Ishikawa (cell line): Measurements from ENCODE around the gene GRAP.

ENCODE experiments used
- CEBPB ChIP-seq: IDR thresholded peaks from 2 replicates; pipeline ENCODE4 v1.6.1; 2012
- CREB1 ChIP-seq: IDR thresholded peaks from 2 replicates; pipeline ENCODE4 v1.6.1; 2012; ENCODE audit warnings: low read depth
- EGR1 ChIP-seq: IDR thresholded peaks from 2 replicates; pipeline ENCODE4 v1.6.1; 2012
- EP300 ChIP-seq: IDR thresholded peaks from 2 replicates; pipeline ENCODE4 v1.6.1; 2012; ENCODE audit warnings: borderline replicate concordance
- FOXM1 ChIP-seq: IDR thresholded peaks from 2 replicates; pipeline ENCODE4 v1.6.1; 2012; ENCODE audit warnings: low read depth, borderline replicate concordance
- MAX ChIP-seq: IDR thresholded peaks from 2 replicates; pipeline ENCODE4 v1.6.1; 2012
- NFIC ChIP-seq: IDR thresholded peaks from 2 replicates; pipeline ENCODE4 v1.6.1; 2012
- RAD21 ChIP-seq: IDR thresholded peaks from 2 replicates; pipeline ENCODE4 v1.6.1; 2012; ENCODE audit warnings: low read depth
- REST ChIP-seq: IDR thresholded peaks from 2 replicates; pipeline ENCODE4 v1.6.1; 2012; ENCODE audit warnings: low read depth, mild to moderate bottlenecking
- TAF1 ChIP-seq: IDR thresholded peaks from 2 replicates; pipeline ENCODE4 v1.6.1; 2012; ENCODE audit warnings: low read depth, mild to moderate bottlenecking
- TCF12 ChIP-seq: IDR thresholded peaks from 2 replicates; pipeline ENCODE4 v1.6.1; 2012; ENCODE audit warnings: low read depth
- TEAD4 ChIP-seq: IDR thresholded peaks from 2 replicates; pipeline ENCODE4 v1.6.1; 2012
- USF1 ChIP-seq: IDR thresholded peaks from 2 replicates; pipeline ENCODE4 v1.6.1; 2012
- YY1 ChIP-seq: IDR thresholded peaks from 2 replicates; pipeline ENCODE4 v1.6.1; 2012; ENCODE audit warnings: low read depth
- ZBTB7A ChIP-seq: IDR thresholded peaks from 2 replicates; pipeline ENCODE4 v1.6.1; 2012; ENCODE audit warnings: low read depth

GRAP gene

DNA sequence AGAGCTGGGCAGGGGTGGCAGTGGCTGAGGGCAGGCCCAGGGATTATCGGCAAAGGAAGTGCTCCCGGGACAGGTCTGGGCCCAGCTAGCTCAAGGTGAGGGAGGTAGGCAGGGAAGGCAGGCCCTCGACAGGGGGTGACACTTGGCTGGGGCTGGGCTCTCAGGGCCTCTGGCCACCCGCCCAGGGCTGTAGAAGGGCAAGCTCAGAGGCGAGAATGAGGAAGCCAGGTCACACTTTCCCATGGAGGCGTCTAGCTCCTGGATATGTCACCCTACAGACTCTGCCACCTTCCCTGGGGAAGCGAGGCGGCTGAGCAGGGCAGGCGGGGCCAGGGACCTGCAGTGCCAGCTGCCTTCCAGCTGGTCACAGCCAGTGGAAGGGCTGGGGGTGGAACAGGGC lies 61.3 kb downstream of the GRAP start:
- TF ChIP-seq ZBTB7A, result no peak
- no peak for TF ChIP-seq EP300
- no peak for TF ChIP-seq NFIC
- TF ChIP-seq TEAD4, result no peak
- TF ChIP-seq EGR1, result no peak
- TF ChIP-seq TCF12, result no peak
- TF ChIP-seq RAD21, result no peak
- no peak for TF ChIP-seq MAX
- no peak for TF ChIP-seq CEBPB
- TF ChIP-seq TAF1, result no peak
- no peak for TF ChIP-seq YY1
- no peak for TF ChIP-seq CREB1
- no peak for TF ChIP-seq FOXM1

GRCh38 chr17:18984273-18985114 lies 62.3 kb downstream of the GRAP start:
- no peak for TF ChIP-seq YY1
- TF ChIP-seq CREB1, result no peak
- no peak for TF ChIP-seq NFIC
- TF ChIP-seq USF1, result no peak
- no peak for TF ChIP-seq EP300
- no peak for TF ChIP-seq CEBPB
- no peak for TF ChIP-seq MAX
- no peak for TF ChIP-seq REST
- no peak for TF ChIP-seq ZBTB7A

- TF ChIP-seq CEBPB (no peak), YY1 (no peak), TAF1 (peak; percentile 30; the same call in 1 of the 2 replicates), NFIC (peak; percentile 95), EP300 (peak; percentile 48; the same call in 1 of the 2 replicates), REST (no peak), MAX (peak; percentile 50), TCF12 (peak; percentile 82), USF1 (peak; percentile 54)
Observed at GRCh38 chr17:18981642-18982424, 64.9 kb downstream of the GRAP start.

- no peak for TF ChIP-seq YY1
- peak; percentile 7; the same call in 1 of the 2 replicates for TF ChIP-seq MAX
Observed at GRCh38 chr17:18981335-18981641, 65.5 kb downstream of the GRAP start.

GRCh38 chr17:18980682-18981334 lies 65.9 kb downstream of the GRAP start:
- TF ChIP-seq YY1, result no peak
- TF ChIP-seq TCF12, result no peak
- TF ChIP-seq TAF1, result no peak
- no peak for TF ChIP-seq CEBPB
- no peak for TF ChIP-seq NFIC
- no peak for TF ChIP-seq USF1
- no peak for TF ChIP-seq FOXM1
- no peak for TF ChIP-seq ZBTB7A
- TF ChIP-seq EGR1, result no peak
- TF ChIP-seq EP300, result no peak
- no peak for TF ChIP-seq TEAD4
- TF ChIP-seq MAX, result no peak
- TF ChIP-seq REST, result no peak
- no peak for TF ChIP-seq RAD21
- TF ChIP-seq CREB1, result no peak
